HEK293 (cell line): Measurements from ENCODE around the gene PLS1.

Experiments
- CTCF ChIA-PET: fragments of 350-600 bp; formaldehyde crosslinking; extraction: SDS; loops from one replicate; lab custom pipeline; 2021; ENCODE audit warnings: antibody characterized with exemption; lab: Yijun Ruan, JAX
- POLR2A ChIA-PET: fragments of 300-600 bp; formaldehyde crosslinking; extraction: SDS; loops from one replicate; lab custom pipeline; 2020; ENCODE audit warnings: antibody characterized with exemption, inconsistent platforms; lab: Yijun Ruan, JAX
- H3K27ac ChIP-seq: fragments of 200-500 bp; sonication (Bioruptor generic); 2 replicates; pipeline ENCODE4 v1.5.1; 2014; ENCODE audit warnings: low read depth, low read length, control low read depth, inconsistent platforms; ENCODE audit errors: extremely low read depth
- H3K36me3 ChIP-seq, 2 experiments: fragments of 200-500 bp in 1 of 2; sonication (Bioruptor generic) in 1 of 2; 1 replicate in 1 of 2; 2 replicates in 1 of 2; pipeline ENCODE4 v1.5.1; 2014 to 2017; ENCODE audit warnings: inconsistent platforms in 2 of 2, low read length in 2 of 2; ENCODE audit not compliant: control insufficient read depth in 2 of 2, insufficient read depth in 1 of 2
- H3K4me1 ChIP-seq: fragments of 200-500 bp; sonication (Bioruptor generic); 2 replicates; pipeline ENCODE4 v1.5.1; 2014; ENCODE audit warnings: mild to moderate bottlenecking, low read length, inconsistent platforms; ENCODE audit not compliant: control insufficient read depth, insufficient read depth
- H3K4me3 ChIP-seq: 2 replicates; pipeline ENCODE4 v1.5.1; 2011; ENCODE audit warnings: low read depth, mild to moderate bottlenecking, control low read depth, low read length, moderate library complexity
- H3K9me3 ChIP-seq: fragments of 200-500 bp; sonication (Bioruptor generic); 2 replicates; pipeline ENCODE4 v1.5.1; 2014; ENCODE audit warnings: low read depth, low read length, inconsistent platforms; ENCODE audit not compliant: control insufficient read depth, insufficient read depth
- BCL11B ChIP-seq: fragments of 450-650 bp; formaldehyde crosslinking; IDR thresholded peaks from 2 replicates; pipeline ENCODE4 v1.5.1; 2016; ENCODE audit warnings: low read depth, missing biosample characterization, missing genetic modification characterization
- GFI1B ChIP-seq: fragments of 450-650 bp; formaldehyde crosslinking; IDR thresholded peaks from 2 replicates; pipeline ENCODE4 v1.5.1; 2016; ENCODE audit warnings: missing biosample characterization, missing genetic modification characterization
- HIC1 ChIP-seq: fragments of 450-650 bp; formaldehyde crosslinking; IDR thresholded peaks from 2 replicates; pipeline ENCODE4 v1.5.1; 2016; ENCODE audit warnings: missing biosample characterization, missing genetic modification characterization
- PRDM4 ChIP-seq: fragments of 450-650 bp; formaldehyde crosslinking; IDR thresholded peaks from 2 replicates; pipeline ENCODE4 v1.5.1; 2017; ENCODE audit warnings: missing biosample characterization, missing genetic modification characterization
- SCRT2 ChIP-seq: fragments of 450-650 bp; formaldehyde crosslinking; IDR thresholded peaks from 2 replicates; pipeline ENCODE4 v1.5.1; 2016; ENCODE audit warnings: missing biosample characterization, missing genetic modification characterization
- SP2 ChIP-seq: fragments of 450-650 bp; formaldehyde crosslinking; IDR thresholded peaks from 2 replicates; pipeline ENCODE4 v1.5.1; 2016; ENCODE audit warnings: missing biosample characterization, missing genetic modification characterization
- SP3 ChIP-seq: fragments of 450-650 bp; formaldehyde crosslinking; IDR thresholded peaks from 2 replicates; pipeline ENCODE4 v1.5.1; 2016; ENCODE audit warnings: missing biosample characterization, missing genetic modification characterization
- SP7 ChIP-seq: fragments of 450-650 bp; formaldehyde crosslinking; IDR thresholded peaks from 2 replicates; pipeline ENCODE4 v1.5.1; 2016; ENCODE audit warnings: missing biosample characterization, missing genetic modification characterization
- TCF7L2 ChIP-seq: IDR thresholded peaks from 2 replicates; pipeline ENCODE4 v1.6.1; 2011; ENCODE audit warnings: low read depth, mild to moderate bottlenecking, inconsistent platforms, low read length, moderate library complexity, borderline replicate concordance
- ZBTB20 ChIP-seq: fragments of 450-650 bp; formaldehyde crosslinking; IDR thresholded peaks from 2 replicates; pipeline ENCODE4 v1.5.1; 2016; ENCODE audit warnings: missing biosample characterization, missing genetic modification characterization
- ZBTB26 ChIP-seq: fragments of 450-650 bp; formaldehyde crosslinking; optimal IDR thresholded peaks from 2 replicates; pipeline ENCODE3; 2016; ENCODE audit warnings: missing biosample characterization, mild to moderate bottlenecking, missing genetic modification characterization
- ZFP3 ChIP-seq: fragments of 450-650 bp; formaldehyde crosslinking; IDR thresholded peaks from 2 replicates; pipeline ENCODE4 v1.5.1; 2016; ENCODE audit warnings: low read depth, missing biosample characterization, missing genetic modification characterization
- ZNF132 ChIP-seq: fragments of 450-650 bp; formaldehyde crosslinking; IDR thresholded peaks from 2 replicates; pipeline ENCODE4 v1.5.1; 2017; ENCODE audit warnings: missing biosample characterization, missing genetic modification characterization, borderline replicate concordance
- ZNF148 ChIP-seq: fragments of 450-650 bp; formaldehyde crosslinking; IDR thresholded peaks from 2 replicates; pipeline ENCODE4 v1.5.0; 2017; ENCODE audit warnings: missing biosample characterization, missing genetic modification characterization, borderline replicate concordance
- ZNF175 ChIP-seq: fragments of 450-650 bp; formaldehyde crosslinking; IDR thresholded peaks from 2 replicates; pipeline ENCODE4 v1.5.1; 2016; ENCODE audit warnings: missing biosample characterization, missing genetic modification characterization
- ZNF302 ChIP-seq: fragments of 450-650 bp; formaldehyde crosslinking; IDR thresholded peaks from 2 replicates; pipeline ENCODE4 v1.5.1; 2016; ENCODE audit warnings: missing biosample characterization, missing genetic modification characterization, low read depth
- ZNF335 ChIP-seq: fragments of 450-650 bp; formaldehyde crosslinking; conservative IDR thresholded peaks from 2 replicates; pipeline ENCODE4 v1.5.1; 2016; ENCODE audit warnings: missing biosample characterization, missing genetic modification characterization
- ZNF350 ChIP-seq: fragments of 450-650 bp; formaldehyde crosslinking; IDR thresholded peaks from 2 replicates; pipeline ENCODE4 v1.5.0; 2017; ENCODE audit warnings: missing biosample characterization, mild to moderate bottlenecking, missing genetic modification characterization
- ZNF354C ChIP-seq: fragments of 450-650 bp; formaldehyde crosslinking; IDR thresholded peaks from 2 replicates; pipeline ENCODE4 v1.5.1; 2016; ENCODE audit warnings: missing biosample characterization, missing genetic modification characterization, low read depth, borderline replicate concordance
- ZNF404 ChIP-seq: fragments of 450-650 bp; formaldehyde crosslinking; IDR thresholded peaks from 2 replicates; pipeline ENCODE4 v1.5.1; 2017; ENCODE audit warnings: missing biosample characterization, missing genetic modification characterization
- ZNF433 ChIP-seq: fragments of 450-650 bp; formaldehyde crosslinking; IDR thresholded peaks from 2 replicates; pipeline ENCODE4 v1.5.1; 2016; ENCODE audit warnings: missing biosample characterization, missing genetic modification characterization, low read depth
- ZNF600 ChIP-seq: fragments of 450-650 bp; formaldehyde crosslinking; IDR thresholded peaks from 2 replicates; pipeline ENCODE4 v1.5.1; 2016; ENCODE audit warnings: missing biosample characterization, missing genetic modification characterization
- ZNF660 ChIP-seq: fragments of 450-650 bp; IDR thresholded peaks from 2 replicates; pipeline ENCODE4 v1.5.1; 2018; ENCODE audit warnings: missing biosample characterization, mild to moderate bottlenecking, missing genetic modification characterization
- TF ChIP-seq, protein P1 (sequence below): fragments of 450-650 bp; IDR thresholded peaks from 2 replicates; pipeline ENCODE4 v1.5.1; 2018; ENCODE audit warnings: missing biosample characterization, mild to moderate bottlenecking, missing genetic modification characterization

PLS1 gene

GRCh38 chr3:142642956-142643355, 46.8 kb downstream of the PLS1 start (continued):
- no peak for TF ChIP-seq ZBTB26 (tag by site-specific recombination)
- TF ChIP-seq TCF7L2 = no peak
- no peak for TF ChIP-seq ZNF354C (tag by site-specific recombination)
- TF ChIP-seq ZNF660 (tag by site-specific recombination) = no peak
- TF ChIP-seq GFI1B = no peak
- no peak for TF ChIP-seq ZNF148 (tag by site-specific recombination)
- no peak for TF ChIP-seq ZNF302 (tag by site-specific recombination)
- TF ChIP-seq SP3 (tag by site-specific recombination) = no peak

GRCh38 chr3:142644502-142644901, 48.3 kb downstream of the PLS1 start:
- CTCF ChIA-PET = no interaction called here
- Histone ChIP-seq H3K9me3 (no peaks in the 10 kb centered on the region), H3K4me3 (no peak overlapping the region), H3K27ac (no peak overlapping the region), H3K36me3 (no peaks in the 10 kb centered on the region), H3K4me1 (0 out of 2 replicates have a peak, but pooled peaks cover 2% of the 10 kb centered on the region)
- POLR2A ChIA-PET = no interaction called here
- no peak for TF ChIP-seq ZNF335 (tag by site-specific recombination)
- peak; percentile 94 for TF ChIP-seq SP7 (tag by site-specific recombination)
- TF ChIP-seq GFI1B = no peak
- TF ChIP-seq ZNF350 = no peak
- TF ChIP-seq HIC1 (tag by site-specific recombination) = 0 out of 2 replicates have a peak, but pooled peaks have one; percentile 38
- no peak for TF ChIP-seq ZNF600
- TF ChIP-seq ZNF175 (tag by site-specific recombination) = no peak
- TF ChIP-seq ZFP3 (tag by site-specific recombination) = no peak
- no peak for TF ChIP-seq SP2 (tag by site-specific recombination)
- TF ChIP-seq BCL11B (tag by site-specific recombination) = no peak
- no peak for TF ChIP-seq PRDM4 (tag by site-specific recombination)
- no peak for TF ChIP-seq ZBTB20 (tag by site-specific recombination)
- TF ChIP-seq, protein P1, sequence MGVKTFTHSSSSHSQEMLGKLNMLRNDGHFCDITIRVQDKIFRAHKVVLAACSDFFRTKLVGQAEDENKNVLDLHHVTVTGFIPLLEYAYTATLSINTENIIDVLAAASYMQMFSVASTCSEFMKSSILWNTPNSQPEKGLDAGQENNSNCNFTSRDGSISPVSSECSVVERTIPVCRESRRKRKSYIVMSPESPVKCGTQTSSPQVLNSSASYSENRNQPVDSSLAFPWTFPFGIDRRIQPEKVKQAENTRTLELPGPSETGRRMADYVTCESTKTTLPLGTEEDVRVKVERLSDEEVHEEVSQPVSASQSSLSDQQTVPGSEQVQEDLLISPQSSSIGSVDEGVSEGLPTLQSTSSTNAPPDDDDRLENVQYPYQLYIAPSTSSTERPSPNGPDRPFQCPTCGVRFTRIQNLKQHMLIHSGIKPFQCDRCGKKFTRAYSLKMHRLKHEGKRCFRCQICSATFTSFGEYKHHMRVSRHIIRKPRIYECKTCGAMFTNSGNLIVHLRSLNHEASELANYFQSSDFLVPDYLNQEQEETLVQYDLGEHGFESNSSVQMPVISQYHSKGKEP (tag by site-specific recombination) = no peak
- no peak for TF ChIP-seq ZNF433 (tag by site-specific recombination)
- no peak for TF ChIP-seq ZNF132 (tag by site-specific recombination)
- TF ChIP-seq ZNF404 (tag by site-specific recombination) = no peak
- no peak for TF ChIP-seq SCRT2 (tag by site-specific recombination)
